HEK293T (cell line): Measurements from ENCODE around the gene MEGF9.

Experiments used
- CTCF ChIA-PET: fragments of 350-600 bp; formaldehyde crosslinking; extraction: SDS; loops from one replicate; lab custom pipeline; 2021; ENCODE audit warnings: antibody characterized with exemption, inconsistent platforms; lab: Yijun Ruan, JAX
- POLR2A ChIA-PET: fragments of 350-600 bp; formaldehyde crosslinking; extraction: SDS; loops from one replicate; lab custom pipeline; 2020; ENCODE audit warnings: antibody characterized with exemption, inconsistent platforms; lab: Yijun Ruan, JAX
- DNase-seq: peaks from one replicate; pipeline ENCODE4 v3.0.0; 2012; ENCODE audit warnings: mixed read lengths; ENCODE audit errors: extremely low spot score
- ARNT ChIP-seq: fragments of 450-650 bp; IDR thresholded peaks from 2 replicates; pipeline ENCODE4 v1.6.1; 2017; ENCODE audit warnings: mild to moderate bottlenecking
- BHLHE40 ChIP-seq: fragments of 450-650 bp; IDR thresholded peaks from 2 replicates; pipeline ENCODE4 v1.6.1; 2016; ENCODE audit warnings: mild to moderate bottlenecking, moderate library complexity, borderline replicate concordance
- CTBP1 ChIP-seq: fragments of 450-650 bp; IDR thresholded peaks from 2 replicates; pipeline ENCODE4 v1.6.1; 2016; ENCODE audit warnings: borderline replicate concordance
- ELF4 ChIP-seq: fragments of 450-650 bp; IDR thresholded peaks from 2 replicates; pipeline ENCODE4 v1.6.1; 2017; ENCODE audit warnings: antibody characterized with exemption
- FOXA1 ChIP-seq: fragments of 450-650 bp; IDR thresholded peaks from 2 replicates; pipeline ENCODE4 v1.6.1; 2016; ENCODE audit warnings: mild to moderate bottlenecking
- FOXK2 ChIP-seq: fragments of 450-650 bp; IDR thresholded peaks from 2 replicates; pipeline ENCODE4 v1.6.1; 2016; ENCODE audit warnings: mild to moderate bottlenecking
- FOXM1 ChIP-seq: fragments of 450-650 bp; IDR thresholded peaks from 2 replicates; pipeline ENCODE4 v1.6.1; 2017; ENCODE audit warnings: mild to moderate bottlenecking, borderline replicate concordance
- HDGF ChIP-seq: fragments of 450-650 bp; IDR thresholded peaks from 2 replicates; pipeline ENCODE4 v1.6.1; 2017; ENCODE audit warnings: antibody characterized with exemption, borderline replicate concordance
- L3MBTL2 ChIP-seq: fragments of 450-650 bp; conservative IDR thresholded peaks from 2 replicates; pipeline ENCODE4 v1.6.1; 2016; ENCODE audit warnings: mild to moderate bottlenecking
- LEF1 ChIP-seq: fragments of 450-650 bp; IDR thresholded peaks from 2 replicates; pipeline ENCODE4 v1.6.1; 2017; ENCODE audit warnings: mild to moderate bottlenecking, borderline replicate concordance
- NFRKB ChIP-seq: fragments of 450-650 bp; IDR thresholded peaks from 2 replicates; pipeline ENCODE4 v1.6.1; 2016; ENCODE audit warnings: mild to moderate bottlenecking, moderate library complexity
- SP1 ChIP-seq: fragments of 450-650 bp; IDR thresholded peaks from 2 replicates; pipeline ENCODE4 v1.6.1; 2017
- SUZ12 ChIP-seq: fragments of 450-650 bp; IDR thresholded peaks from 2 replicates; pipeline ENCODE4 v1.6.1; 2016; ENCODE audit warnings: mild to moderate bottlenecking
- TARDBP ChIP-seq: fragments of 450-650 bp; IDR thresholded peaks from 2 replicates; pipeline ENCODE4 v1.6.1; 2016
- ZNF384 ChIP-seq: fragments of 450-650 bp; IDR thresholded peaks from 2 replicates; pipeline ENCODE4 v1.6.1; 2016
- TF ChIP-seq, protein P1 (sequence below): fragments of 450-650 bp; IDR thresholded peaks from 2 replicates; pipeline ENCODE4 v1.6.1; 2016

The MEGF9 gene

DNA sequence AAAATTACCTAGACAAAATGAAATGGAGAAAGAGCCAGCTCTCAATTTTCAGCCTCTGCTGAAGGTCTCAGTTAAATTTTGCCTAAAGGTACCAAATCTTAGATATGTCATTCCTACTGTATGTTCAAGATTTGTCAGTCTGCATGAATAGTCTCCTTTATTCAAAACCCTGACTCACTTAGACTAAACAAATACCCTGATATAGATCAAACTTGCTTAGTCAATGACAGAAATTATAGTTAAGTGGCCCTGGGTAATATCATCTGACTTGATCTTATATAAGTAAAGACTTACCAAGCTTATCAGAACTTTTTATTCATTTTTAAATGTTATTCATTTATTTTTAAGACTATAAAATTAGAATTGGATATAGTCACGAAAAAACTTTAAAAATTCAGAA, 12.2 kb downstream of the MEGF9 start:
- POLR2A ChIA-PET, result interaction anchor here (1.0 kb wide), 1 partner anchor 13 kb away, joined by 4 read pairs; the partner anchor contains the start of gene MEGF9
- DNase-seq, result no peak
- CTCF ChIA-PET, result interaction anchor here (0.9 kb wide), 1 partner anchor 10 kb away, joined by 4 read pairs; no protein-coding TSS in a partner anchor
- TF ChIP-seq SUZ12, result no peak
- TF ChIP-seq NFRKB, result no peak
- TF ChIP-seq HDGF, result no peak
- no peak for TF ChIP-seq FOXA1
- TF ChIP-seq ZNF384, result no peak
- no peak for TF ChIP-seq TARDBP
- TF ChIP-seq L3MBTL2, result no peak
- TF ChIP-seq, protein P1, sequence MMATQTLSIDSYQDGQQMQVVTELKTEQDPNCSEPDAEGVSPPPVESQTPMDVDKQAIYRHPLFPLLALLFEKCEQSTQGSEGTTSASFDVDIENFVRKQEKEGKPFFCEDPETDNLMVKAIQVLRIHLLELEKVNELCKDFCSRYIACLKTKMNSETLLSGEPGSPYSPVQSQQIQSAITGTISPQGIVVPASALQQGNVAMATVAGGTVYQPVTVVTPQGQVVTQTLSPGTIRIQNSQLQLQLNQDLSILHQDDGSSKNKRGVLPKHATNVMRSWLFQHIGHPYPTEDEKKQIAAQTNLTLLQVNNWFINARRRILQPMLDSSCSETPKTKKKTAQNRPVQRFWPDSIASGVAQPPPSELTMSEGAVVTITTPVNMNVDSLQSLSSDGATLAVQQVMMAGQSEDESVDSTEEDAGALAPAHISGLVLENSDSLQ, result no peak
- no peak for TF ChIP-seq SP1
- TF ChIP-seq ARNT, result no peak
- no peak for TF ChIP-seq ELF4
- TF ChIP-seq LEF1, result no peak
- no peak for TF ChIP-seq CTBP1
- no peak for TF ChIP-seq FOXK2
- TF ChIP-seq BHLHE40, result no peak
- no peak for TF ChIP-seq FOXM1

DNA sequence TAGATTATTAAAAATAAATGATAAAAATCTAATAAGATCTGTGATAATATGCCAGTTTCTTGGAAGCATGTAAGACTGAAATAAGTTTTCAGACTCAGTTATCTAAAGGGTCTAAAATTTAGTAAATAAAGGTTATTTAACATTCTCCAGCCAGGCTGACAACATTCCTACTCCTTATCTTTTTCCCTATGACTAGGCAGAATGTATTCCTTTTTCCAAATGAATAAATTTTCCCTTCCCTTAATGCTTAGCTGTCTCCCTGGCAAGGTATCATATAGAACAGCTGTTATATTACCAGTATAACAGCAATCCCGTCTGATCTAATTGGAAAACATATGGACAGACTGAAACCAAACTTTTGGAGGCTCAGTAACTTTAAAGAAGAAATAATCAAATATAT, 13.0 kb downstream of the MEGF9 start:
- ChIA-PET POLR2A (interaction anchor here (1.0 kb wide), 1 partner anchor 14 kb away, joined by 4 read pairs; the partner anchor contains the start of gene MEGF9), CTCF (interaction anchor here (0.9 kb wide), 1 partner anchor 11 kb away, joined by 4 read pairs; no protein-coding TSS in a partner anchor)
- TF ChIP-seq TARDBP (no peak), BHLHE40 (no peak), SUZ12 (no peak), FOXM1 (no peak), L3MBTL2 (no peak), ELF4 (no peak), NFRKB (no peak), CTBP1 (no peak), ARNT (no peak), HDGF (no peak), SP1 (no peak), FOXA1 (no peak), LEF1 (no peak), ZNF384 (no peak), FOXK2 (no peak)
- TF ChIP-seq, protein P1, result no peak
- no peak for DNase-seq

DNA sequence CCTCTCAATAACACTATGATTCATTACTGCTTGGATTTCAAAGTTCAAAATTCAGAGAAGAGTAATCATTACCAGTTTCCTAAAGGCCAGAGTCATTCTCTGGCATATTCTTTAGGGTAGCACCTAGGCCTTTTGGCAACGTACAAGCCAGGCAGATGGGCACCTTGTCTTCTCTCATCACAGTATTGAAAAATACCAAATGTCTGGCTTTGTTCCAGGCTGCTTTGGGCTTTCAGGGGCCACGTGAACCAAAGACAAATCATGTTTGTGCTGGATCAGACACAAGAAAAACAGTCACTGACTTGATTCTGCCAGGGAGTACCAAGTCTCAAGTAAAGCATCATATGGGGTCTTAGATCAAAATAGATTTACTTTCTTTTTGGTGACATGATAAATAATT, 15.5 kb downstream of the MEGF9 start:
- no peak for TF ChIP-seq SUZ12
- TF ChIP-seq L3MBTL2, result no peak
- TF ChIP-seq NFRKB, result no peak
- ChIA-PET CTCF (no interaction called here), POLR2A (no interaction called here)
- no peak for DNase-seq

DNA sequence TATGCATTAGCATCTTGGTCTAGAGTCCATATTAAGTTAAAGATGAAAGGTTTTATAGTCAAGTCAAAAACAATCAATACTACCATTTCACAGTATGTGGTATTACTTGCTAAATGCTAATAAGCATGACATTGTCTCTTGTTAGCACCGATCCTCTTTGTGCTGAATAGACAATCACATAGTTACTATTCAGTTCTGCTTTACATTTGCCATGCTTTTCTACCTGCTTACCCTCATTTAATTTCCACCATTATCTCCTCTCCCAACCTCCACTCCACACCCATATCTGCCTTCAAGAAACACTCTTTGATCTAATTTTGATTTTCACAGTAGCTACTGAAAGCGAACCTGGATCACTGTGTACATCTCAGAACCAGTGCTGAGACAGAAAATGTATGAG, 16.8 kb downstream of the MEGF9 start:
- TF ChIP-seq FOXM1 (no peak), NFRKB (no peak), FOXA1 (no peak), ZNF384 (no peak), SUZ12 (no peak), SP1 (no peak), TARDBP (no peak), CTBP1 (no peak), HDGF (no peak), ARNT (no peak), FOXK2 (no peak)
- TF ChIP-seq, protein P1, result no peak
- no peak for DNase-seq
- POLR2A ChIA-PET, result no interaction called here
- CTCF ChIA-PET, result interaction anchor here (0.8 kb wide), 1 partner anchor 888 kb away, joined by 3 read pairs; no protein-coding TSS in a partner anchor

DNA sequence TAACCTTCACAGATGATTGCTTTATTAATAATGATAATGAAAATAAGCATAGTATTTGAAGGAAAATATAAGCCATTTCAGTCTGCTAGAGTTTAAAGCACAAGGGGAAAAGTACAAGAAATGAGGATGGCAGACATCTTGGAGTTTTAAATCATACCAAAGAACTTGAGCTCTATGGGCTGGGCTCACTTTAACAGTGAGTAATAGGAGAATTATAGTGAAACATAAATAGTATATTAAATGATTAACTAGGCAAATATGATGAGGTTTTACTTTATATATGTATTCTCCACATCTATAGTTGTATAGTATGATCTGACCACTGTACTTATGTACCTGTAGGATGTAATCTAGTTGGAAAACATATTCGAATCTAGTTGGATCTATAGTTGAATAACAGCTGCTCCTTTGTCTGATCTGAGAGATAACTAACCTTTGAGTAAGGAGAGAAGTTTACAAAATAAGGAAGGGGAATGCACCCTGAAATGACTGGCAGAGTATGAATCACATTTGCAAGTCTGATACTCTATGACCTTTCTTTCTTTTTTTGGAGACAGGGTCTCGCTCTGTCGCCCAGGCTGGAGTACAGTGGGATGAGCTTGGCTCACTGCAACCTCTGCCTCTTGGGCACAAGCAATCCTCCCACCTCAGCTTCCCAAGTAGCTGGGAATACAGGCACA, 17.6 kb downstream of the MEGF9 start:
- CTCF ChIA-PET, result interaction anchor here (0.8 kb wide), 1 partner anchor 889 kb away, joined by 3 read pairs; no protein-coding TSS in a partner anchor

More for the DNA sequence above, 17.6 kb downstream of the MEGF9 start:
- TF ChIP-seq L3MBTL2 (no peak), FOXM1 (no peak), FOXK2 (no peak), HDGF (no peak), TARDBP (no peak), FOXA1 (no peak), ELF4 (no peak), ZNF384 (no peak), SP1 (no peak), ARNT (no peak), NFRKB (no peak), CTBP1 (no peak), BHLHE40 (no peak), LEF1 (no peak), SUZ12 (no peak)
- TF ChIP-seq, protein P1, result no peak
- DNase-seq, result no peak
- POLR2A ChIA-PET, result no interaction called here
